ENCODE measurements around the gene ME3. TPM values are rescaled to one million over a fixed set of nuclear protein-coding genes. Genes with fewer than 3 reads are reported as not detected.
"Not testable (repeated sequence)": the region's sequence is repeated elsewhere in the genome, so short reads cannot be mapped to it uniquely, and the experiment has no call there.

Gene ME3
- total RNA-seq, 1 donor = 19.9 TPM

GRCh38 chr11:86431258-86431657, 241.2 kb downstream of the ME3 start:
- no peak for TF ChIP-seq CTCF (IDR thresholded peaks at IDR 0.05; ENCODE audit: insufficient read depth, low read depth, low read length)
- H3K4me3 ChIP-seq (ENCODE audit: low read depth, low read length) = peak overlapping the region; percentile 40
- peak; percentile 19 for DNase-seq (ENCODE audit: low read depth)

GRCh38 chr11:86427441-86427840, 245.0 kb downstream of the ME3 start:
- TF ChIP-seq CTCF (IDR thresholded peaks at IDR 0.05; ENCODE audit: insufficient read depth, low read depth, low read length) = no peak
- DNase-seq (ENCODE audit: low read depth) = no peak
- H3K4me3 ChIP-seq (ENCODE audit: low read depth, low read length) = no peak overlapping the region

- H3K4me3 ChIP-seq (ENCODE audit: low read depth, low read length) = not testable (repeated sequence)
- DNase-seq (ENCODE audit: low read depth) = peak; percentile 19
These were observed 248.9 kb downstream of the ME3 start for GRCh38 chr11:86423488-86423887.

GRCh38 chr11:86422371-86422770, 250.0 kb downstream of the ME3 start:
- no peak overlapping the region for H3K4me3 ChIP-seq (ENCODE audit: low read depth, low read length)
- no peak for TF ChIP-seq CTCF (IDR thresholded peaks at IDR 0.05; ENCODE audit: insufficient read depth, low read depth, low read length)
- no peak for DNase-seq (ENCODE audit: low read depth)

GRCh38 chr11:86421946-86422345, 250.5 kb downstream of the ME3 start:
- H3K4me3 ChIP-seq (ENCODE audit: low read depth, low read length) = no peak overlapping the region
- no peak for DNase-seq (ENCODE audit: low read depth)
- no peak for TF ChIP-seq CTCF (IDR thresholded peaks at IDR 0.05; ENCODE audit: insufficient read depth, low read depth, low read length)

GRCh38 chr11:86418917-86419316, 253.5 kb downstream of the ME3 start:
- peak; percentile 25 for TF ChIP-seq CTCF (IDR thresholded peaks at IDR 0.05; ENCODE audit: insufficient read depth, low read depth, low read length)
- peak; percentile 20 for DNase-seq (ENCODE audit: low read depth)
- no peak overlapping the region for H3K4me3 ChIP-seq (ENCODE audit: low read depth, low read length)

- DNase-seq (ENCODE audit: low read depth) = no peak
- no peak overlapping the region for H3K4me3 ChIP-seq (ENCODE audit: low read depth, low read length)
- no peak for TF ChIP-seq CTCF (IDR thresholded peaks at IDR 0.05; ENCODE audit: insufficient read depth, low read depth, low read length)
These were observed 253.9 kb downstream of the ME3 start for GRCh38 chr11:86418513-86418912.
